HepG2 (cell line): ENCODE measurements around the gene LRP10. TPM values are rescaled to one million over a fixed set of nuclear protein-coding genes. Genes with fewer than 3 reads are reported as not detected.

ENCODE experiments used
- ETV6 ChIP-seq: sonication (generic); formaldehyde crosslinking; conservative IDR thresholded peaks from 2 replicates; pipeline ENCODE4 v1.4.0; 2020; ENCODE audit warnings: missing genetic modification reagents
- KLF6 ChIP-seq: IDR thresholded peaks from 2 replicates; pipeline ENCODE4 v1.8.0; 2016; ENCODE audit warnings: missing biosample characterization, missing genetic modification reagents
- MTA1 ChIP-seq: sonication (generic); formaldehyde crosslinking; IDR thresholded peaks from 2 replicates; pipeline ENCODE4 v1.4.0; 2020; ENCODE audit warnings: missing genetic modification reagents, mild to moderate bottlenecking, borderline replicate concordance
- RFX1 ChIP-seq: fragments of 450-650 bp; IDR thresholded peaks from 2 replicates; pipeline ENCODE4 v1.6.1; 2017
- SCMH1 ChIP-seq: sonication (generic); formaldehyde crosslinking; IDR thresholded peaks from 2 replicates; pipeline ENCODE4 v1.9.0; 2021; ENCODE audit warnings: missing genetic modification reagents, mild to moderate bottlenecking, borderline replicate concordance
- ZMYM4 ChIP-seq: sonication (generic); formaldehyde crosslinking; IDR thresholded peaks from 2 replicates; pipeline ENCODE4 v1.8.1; 2023; ENCODE audit warnings: mild to moderate bottlenecking, missing genetic modification reagents
- ZNF333 ChIP-seq: sonication (generic); formaldehyde crosslinking; IDR thresholded peaks from 2 replicates; pipeline ENCODE4 v1.4.0; 2020; ENCODE audit warnings: mild to moderate bottlenecking, missing genetic modification reagents, borderline replicate concordance
- ZNF747 ChIP-seq: sonication (generic); formaldehyde crosslinking; IDR thresholded peaks from 2 replicates; pipeline ENCODE4 v1.8.1; 2023; ENCODE audit warnings: missing genetic modification reagents, mild to moderate bottlenecking, borderline replicate concordance
- polyA plus RNA-seq, 8 experiments: library from polyadenylated mRNA; depleted of rRNA in 3 of 8; stranded (reverse) in 7 of 8; unstranded in 1 of 8; fragments of >200 nt; fragmentation: Illumina TruSeq in 4 of 8; extraction: Trizol in 4 of 8; gene quantifications; 2 replicates each; pipeline versions ENCODE4 v1.2.1 to v1.2.3, GENCODE V29; 2011 to 2016; ENCODE audit warnings: low read depth in 4 of 8, missing spikeins in 1 of 8, mixed read lengths in 1 of 8; ENCODE audit not compliant: insufficient read depth in 1 of 8
- total RNA-seq, 5 experiments: library from RNA; depleted of rRNA; stranded (reverse); fragments of >200 nt; fragmentation: Illumina TruSeq; extraction: Trizol; gene quantifications; 2 replicates each; pipeline ENCODE4 v1.2.3, GENCODE V29; 2016; ENCODE audit warnings: low read depth in 1 of 5
- TF ChIP-seq, protein P1 (sequence below): IDR thresholded peaks from 2 replicates; pipeline ENCODE4 v1.6.1; 2016; ENCODE audit warnings: missing compliant biosample characterization, missing genetic modification reagents, borderline replicate concordance
- TF ChIP-seq, protein P2 (sequence below): sonication (generic); formaldehyde crosslinking; IDR thresholded peaks from 2 replicates; pipeline ENCODE4 v1.9.0; 2022; ENCODE audit warnings: missing genetic modification reagents, mild to moderate bottlenecking, borderline replicate concordance
- TF ChIP-seq, protein P3 (sequence below): sonication (generic); formaldehyde crosslinking; IDR thresholded peaks from 2 replicates; pipeline ENCODE4 v1.8.0; 2022; ENCODE audit warnings: mild to moderate bottlenecking, missing genetic modification reagents, moderate library complexity
- TF ChIP-seq, protein P4 (sequence below): sonication (generic); formaldehyde crosslinking; IDR thresholded peaks from 2 replicates; pipeline ENCODE4 v1.5.1; 2020; ENCODE audit warnings: mild to moderate bottlenecking, missing genetic modification reagents, moderate library complexity
- TF ChIP-seq, protein P5 (sequence below): sonication (generic); formaldehyde crosslinking; IDR thresholded peaks from 2 replicates; pipeline ENCODE4; 2020; ENCODE audit warnings: missing genetic modification reagents, mild to moderate bottlenecking, borderline replicate concordance

The LRP10 gene
- total and polyA plus RNA-seq, 2 of the 13 experiments (the other 11 are each of a cell fraction or from before 2014, with no cell fraction given) = 16.9 to 45.2 TPM

DNA sequence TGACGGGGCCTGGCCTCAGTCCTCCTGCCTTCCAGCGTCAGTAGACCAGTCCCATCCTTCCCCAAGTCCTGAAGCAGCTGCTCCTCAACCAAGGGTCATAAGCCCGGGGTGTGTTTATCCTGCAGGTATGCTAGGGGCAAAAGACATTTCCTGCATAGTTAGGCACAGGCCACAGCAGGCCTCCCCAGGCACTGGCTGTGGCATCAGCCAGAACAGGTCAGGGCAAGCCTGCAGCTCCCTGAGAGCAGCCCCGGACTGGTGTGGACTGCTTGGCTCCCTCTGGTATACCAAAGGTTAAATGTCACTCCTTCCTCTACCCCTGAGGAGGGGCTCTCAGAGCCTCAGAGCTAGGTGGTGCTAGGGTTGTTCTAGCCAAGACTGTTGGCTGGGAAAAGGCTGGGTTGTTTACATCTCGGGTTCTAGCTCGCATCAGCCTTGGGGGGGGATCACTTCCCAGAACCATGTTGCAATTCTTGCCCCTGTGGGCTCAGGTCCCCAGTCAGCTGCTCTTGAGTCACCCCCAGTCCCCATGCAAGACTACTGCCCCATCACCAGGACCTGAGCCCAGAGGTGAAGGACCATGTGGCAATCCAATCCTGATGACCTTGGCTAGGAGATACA, 32.3 kb upstream of the LRP10 start (continued):
- TF ChIP-seq, protein P1, sequence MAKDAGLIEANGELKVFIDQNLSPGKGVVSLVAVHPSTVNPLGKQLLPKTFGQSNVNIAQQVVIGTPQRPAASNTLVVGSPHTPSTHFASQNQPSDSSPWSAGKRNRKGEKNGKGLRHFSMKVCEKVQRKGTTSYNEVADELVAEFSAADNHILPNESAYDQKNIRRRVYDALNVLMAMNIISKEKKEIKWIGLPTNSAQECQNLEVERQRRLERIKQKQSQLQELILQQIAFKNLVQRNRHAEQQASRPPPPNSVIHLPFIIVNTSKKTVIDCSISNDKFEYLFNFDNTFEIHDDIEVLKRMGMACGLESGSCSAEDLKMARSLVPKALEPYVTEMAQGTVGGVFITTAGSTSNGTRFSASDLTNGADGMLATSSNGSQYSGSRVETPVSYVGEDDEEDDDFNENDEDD (CRISPR knock-in tag) = no peak
- TF ChIP-seq, protein P2, sequence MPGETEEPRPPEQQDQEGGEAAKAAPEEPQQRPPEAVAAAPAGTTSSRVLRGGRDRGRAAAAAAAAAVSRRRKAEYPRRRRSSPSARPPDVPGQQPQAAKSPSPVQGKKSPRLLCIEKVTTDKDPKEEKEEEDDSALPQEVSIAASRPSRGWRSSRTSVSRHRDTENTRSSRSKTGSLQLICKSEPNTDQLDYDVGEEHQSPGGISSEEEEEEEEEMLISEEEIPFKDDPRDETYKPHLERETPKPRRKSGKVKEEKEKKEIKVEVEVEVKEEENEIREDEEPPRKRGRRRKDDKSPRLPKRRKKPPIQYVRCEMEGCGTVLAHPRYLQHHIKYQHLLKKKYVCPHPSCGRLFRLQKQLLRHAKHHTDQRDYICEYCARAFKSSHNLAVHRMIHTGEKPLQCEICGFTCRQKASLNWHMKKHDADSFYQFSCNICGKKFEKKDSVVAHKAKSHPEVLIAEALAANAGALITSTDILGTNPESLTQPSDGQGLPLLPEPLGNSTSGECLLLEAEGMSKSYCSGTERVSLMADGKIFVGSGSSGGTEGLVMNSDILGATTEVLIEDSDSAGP (CRISPR knock-in tag) = peak; percentile 36; the same call in 1 of the 2 replicates
- TF ChIP-seq, protein P3, sequence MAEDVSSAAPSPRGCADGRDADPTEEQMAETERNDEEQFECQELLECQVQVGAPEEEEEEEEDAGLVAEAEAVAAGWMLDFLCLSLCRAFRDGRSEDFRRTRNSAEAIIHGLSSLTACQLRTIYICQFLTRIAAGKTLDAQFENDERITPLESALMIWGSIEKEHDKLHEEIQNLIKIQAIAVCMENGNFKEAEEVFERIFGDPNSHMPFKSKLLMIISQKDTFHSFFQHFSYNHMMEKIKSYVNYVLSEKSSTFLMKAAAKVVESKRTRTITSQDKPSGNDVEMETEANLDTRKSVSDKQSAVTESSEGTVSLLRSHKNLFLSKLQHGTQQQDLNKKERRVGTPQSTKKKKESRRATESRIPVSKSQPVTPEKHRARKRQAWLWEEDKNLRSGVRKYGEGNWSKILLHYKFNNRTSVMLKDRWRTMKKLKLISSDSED = no peak
- TF ChIP-seq ETV6 (peak; percentile 11; the same call in 1 of the 2 replicates), KLF6 (CRISPR knock-in tag) (no peak), ZMYM4 (CRISPR knock-in tag) (0 out of 2 replicates have a peak, but pooled peaks have one; percentile 9), MTA1 (CRISPR knock-in tag) (0 out of 2 replicates have a peak, but pooled peaks have one; percentile 7), ZNF747 (CRISPR knock-in tag) (no peak), SCMH1 (CRISPR knock-in tag) (no peak), ZNF333 (CRISPR knock-in tag) (0 out of 2 replicates have a peak, but pooled peaks have one; percentile 13), RFX1 (no peak)
- TF ChIP-seq, protein P4, sequence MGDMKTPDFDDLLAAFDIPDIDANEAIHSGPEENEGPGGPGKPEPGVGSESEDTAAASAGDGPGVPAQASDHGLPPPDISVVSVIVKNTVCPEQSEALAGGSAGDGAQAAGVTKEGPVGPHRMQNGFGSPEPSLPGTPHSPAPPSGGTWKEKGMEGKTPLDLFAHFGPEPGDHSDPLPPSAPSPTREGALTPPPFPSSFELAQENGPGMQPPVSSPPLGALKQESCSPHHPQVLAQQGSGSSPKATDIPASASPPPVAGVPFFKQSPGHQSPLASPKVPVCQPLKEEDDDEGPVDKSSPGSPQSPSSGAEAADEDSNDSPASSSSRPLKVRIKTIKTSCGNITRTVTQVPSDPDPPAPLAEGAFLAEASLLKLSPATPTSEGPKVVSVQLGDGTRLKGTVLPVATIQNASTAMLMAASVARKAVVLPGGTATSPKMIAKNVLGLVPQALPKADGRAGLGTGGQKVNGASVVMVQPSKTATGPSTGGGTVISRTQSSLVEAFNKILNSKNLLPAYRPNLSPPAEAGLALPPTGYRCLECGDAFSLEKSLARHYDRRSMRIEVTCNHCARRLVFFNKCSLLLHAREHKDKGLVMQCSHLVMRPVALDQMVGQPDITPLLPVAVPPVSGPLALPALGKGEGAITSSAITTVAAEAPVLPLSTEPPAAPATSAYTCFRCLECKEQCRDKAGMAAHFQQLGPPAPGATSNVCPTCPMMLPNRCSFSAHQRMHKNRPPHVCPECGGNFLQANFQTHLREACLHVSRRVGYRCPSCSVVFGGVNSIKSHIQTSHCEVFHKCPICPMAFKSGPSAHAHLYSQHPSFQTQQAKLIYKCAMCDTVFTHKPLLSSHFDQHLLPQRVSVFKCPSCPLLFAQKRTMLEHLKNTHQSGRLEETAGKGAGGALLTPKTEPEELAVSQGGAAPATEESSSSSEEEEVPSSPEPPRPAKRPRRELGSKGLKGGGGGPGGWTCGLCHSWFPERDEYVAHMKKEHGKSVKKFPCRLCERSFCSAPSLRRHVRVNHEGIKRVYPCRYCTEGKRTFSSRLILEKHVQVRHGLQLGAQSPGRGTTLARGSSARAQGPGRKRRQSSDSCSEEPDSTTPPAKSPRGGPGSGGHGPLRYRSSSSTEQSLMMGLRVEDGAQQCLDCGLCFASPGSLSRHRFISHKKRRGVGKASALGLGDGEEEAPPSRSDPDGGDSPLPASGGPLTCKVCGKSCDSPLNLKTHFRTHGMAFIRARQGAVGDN (CRISPR knock-in tag) = peak; percentile 60
- TF ChIP-seq, protein P5, sequence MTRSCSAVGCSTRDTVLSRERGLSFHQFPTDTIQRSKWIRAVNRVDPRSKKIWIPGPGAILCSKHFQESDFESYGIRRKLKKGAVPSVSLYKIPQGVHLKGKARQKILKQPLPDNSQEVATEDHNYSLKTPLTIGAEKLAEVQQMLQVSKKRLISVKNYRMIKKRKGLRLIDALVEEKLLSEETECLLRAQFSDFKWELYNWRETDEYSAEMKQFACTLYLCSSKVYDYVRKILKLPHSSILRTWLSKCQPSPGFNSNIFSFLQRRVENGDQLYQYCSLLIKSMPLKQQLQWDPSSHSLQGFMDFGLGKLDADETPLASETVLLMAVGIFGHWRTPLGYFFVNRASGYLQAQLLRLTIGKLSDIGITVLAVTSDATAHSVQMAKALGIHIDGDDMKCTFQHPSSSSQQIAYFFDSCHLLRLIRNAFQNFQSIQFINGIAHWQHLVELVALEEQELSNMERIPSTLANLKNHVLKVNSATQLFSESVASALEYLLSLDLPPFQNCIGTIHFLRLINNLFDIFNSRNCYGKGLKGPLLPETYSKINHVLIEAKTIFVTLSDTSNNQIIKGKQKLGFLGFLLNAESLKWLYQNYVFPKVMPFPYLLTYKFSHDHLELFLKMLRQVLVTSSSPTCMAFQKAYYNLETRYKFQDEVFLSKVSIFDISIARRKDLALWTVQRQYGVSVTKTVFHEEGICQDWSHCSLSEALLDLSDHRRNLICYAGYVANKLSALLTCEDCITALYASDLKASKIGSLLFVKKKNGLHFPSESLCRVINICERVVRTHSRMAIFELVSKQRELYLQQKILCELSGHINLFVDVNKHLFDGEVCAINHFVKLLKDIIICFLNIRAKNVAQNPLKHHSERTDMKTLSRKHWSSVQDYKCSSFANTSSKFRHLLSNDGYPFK (CRISPR knock-in tag) = 0 out of 2 replicates have a peak, but pooled peaks have one; percentile 2
